ENCODE data around the gene NDUFV3.

The NDUFV3 gene

DNA sequence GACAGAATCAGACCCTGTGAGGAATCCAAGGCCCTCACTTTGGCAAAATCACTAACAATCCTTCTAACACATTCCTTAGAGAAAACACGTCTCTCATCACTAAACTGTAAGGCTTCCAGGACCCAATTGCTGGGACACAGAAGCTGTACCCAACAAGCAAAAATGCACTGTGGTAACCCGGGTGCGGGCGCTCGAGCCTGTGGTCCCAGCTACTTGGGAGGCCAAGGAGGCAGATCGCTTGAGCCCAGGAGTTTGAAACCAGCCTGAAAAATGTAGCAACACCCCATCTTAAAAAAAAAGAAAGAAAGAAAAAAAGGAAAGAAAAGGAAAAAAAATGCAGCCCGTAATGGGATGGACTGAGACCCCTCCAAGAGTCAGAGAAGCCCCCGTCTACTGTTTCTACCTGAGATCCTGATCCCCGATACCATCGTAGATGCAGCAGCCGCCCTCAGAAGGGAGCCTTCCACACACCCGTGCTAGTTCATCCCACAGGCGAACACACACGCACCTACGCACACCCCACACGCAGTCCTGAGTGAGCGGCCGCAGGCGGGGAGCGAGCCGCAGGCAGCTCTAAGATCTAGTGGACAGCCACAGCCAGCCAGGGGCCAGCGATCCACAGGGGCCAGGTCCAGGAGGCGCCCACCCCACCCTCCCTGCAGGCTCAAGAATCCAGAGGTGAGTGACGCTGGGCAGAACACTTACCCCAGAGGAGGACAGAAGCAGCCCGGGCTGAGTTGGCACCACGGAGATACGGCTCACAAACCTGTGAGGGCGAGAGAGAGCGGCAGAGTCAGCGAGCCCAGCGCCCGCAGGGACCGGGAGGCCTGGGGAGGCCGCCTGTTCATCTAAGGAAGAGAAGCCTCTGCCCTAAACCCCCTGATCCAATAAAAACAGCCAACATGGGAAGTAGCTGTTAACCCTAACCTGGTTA is 33.9 kb upstream of the NDUFV3 start:
- no peak overlapping the region for H3K4me3 ChIP-seq (ENCODE audit: low read depth, low read length)
- no peak for DNase-seq (ENCODE audit: low read depth)
- TF ChIP-seq CTCF (IDR thresholded peaks at IDR 0.05; ENCODE audit: low read depth, low read length, missing control alignments), result no peak

DNA sequence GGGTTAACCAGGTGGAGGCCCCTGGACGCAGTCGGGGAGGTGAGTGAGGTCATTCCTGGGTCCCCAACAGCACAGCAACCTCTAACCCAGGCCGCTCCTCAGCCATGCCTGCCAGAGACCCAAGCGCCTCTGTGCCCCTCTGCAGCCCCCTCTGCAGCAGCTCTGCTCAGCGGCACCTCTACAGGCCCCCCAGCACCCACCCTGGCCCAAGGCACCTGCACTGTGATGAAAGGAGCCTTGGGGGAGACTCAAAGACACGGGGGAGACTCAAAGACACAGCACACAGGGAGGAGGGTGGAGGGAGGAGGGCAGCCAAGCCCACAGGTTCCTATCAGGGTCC is 33.2 kb upstream of the NDUFV3 start:
- DNase-seq (ENCODE audit: low read depth), result no peak
- H3K4me3 ChIP-seq (ENCODE audit: low read depth, low read length), result no peak overlapping the region
- TF ChIP-seq CTCF (IDR thresholded peaks at IDR 0.05; ENCODE audit: low read depth, low read length, missing control alignments), result no peak

- no peak for DNase-seq (ENCODE audit: low read depth)
- H3K4me3 ChIP-seq (ENCODE audit: low read depth, low read length), result no peak overlapping the region
- TF ChIP-seq CTCF (IDR thresholded peaks at IDR 0.05; ENCODE audit: low read depth, low read length, missing control alignments), result no peak
Observed at GRCh38 chr21:42860345-42860744, 32.8 kb upstream of the NDUFV3 start.

- no peak for TF ChIP-seq CTCF (IDR thresholded peaks at IDR 0.05; ENCODE audit: low read depth, low read length, missing control alignments)
- H3K4me3 ChIP-seq (ENCODE audit: low read depth, low read length), result no peak overlapping the region
- DNase-seq (ENCODE audit: low read depth), result no peak
Observed at GRCh38 chr21:42861311-42861847, 31.7 kb upstream of the NDUFV3 start.

GRCh38 chr21:42861848-42862400 is 31.2 kb upstream of the NDUFV3 start:
- H3K4me3 ChIP-seq (ENCODE audit: low read depth, low read length), result no peak overlapping the region
- TF ChIP-seq CTCF (IDR thresholded peaks at IDR 0.05; ENCODE audit: low read depth, low read length, missing control alignments), result no peak
- no peak for DNase-seq (ENCODE audit: low read depth)

DNA sequence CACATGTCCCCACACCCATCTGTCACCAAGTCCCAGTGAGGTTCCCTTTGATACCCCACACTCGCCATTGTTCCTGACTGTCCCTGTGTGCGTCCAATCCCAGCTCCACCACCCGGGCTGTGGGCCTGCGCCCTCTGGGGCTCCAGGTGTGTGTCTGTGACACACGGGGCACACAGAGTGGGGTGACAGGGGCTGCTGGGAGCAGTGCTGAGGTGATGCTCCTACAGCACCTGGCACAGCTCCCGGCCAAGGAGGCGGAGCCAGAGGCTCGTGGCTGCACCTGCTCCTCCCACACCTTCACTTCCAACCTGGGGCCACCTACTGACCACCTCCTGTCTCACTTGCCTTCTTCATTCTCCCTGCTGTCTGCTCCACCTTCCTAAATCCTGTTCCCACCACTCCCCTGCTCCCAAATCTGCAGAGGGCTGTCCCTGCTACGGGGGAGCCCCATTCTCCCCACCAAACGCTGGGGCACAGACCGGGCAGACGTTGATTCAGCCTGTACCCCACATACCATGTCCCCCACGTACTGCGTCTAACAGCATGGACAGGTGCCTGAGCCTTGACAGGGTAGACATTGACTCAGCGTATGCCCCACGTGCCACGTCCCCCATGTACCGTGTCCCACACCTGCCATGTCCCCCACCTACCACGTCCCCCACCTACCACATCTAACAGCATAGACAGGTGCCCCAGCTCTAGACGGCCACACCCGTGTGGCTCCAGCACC is 30.2 kb upstream of the NDUFV3 start:
- no peak for DNase-seq (ENCODE audit: low read depth)
- no peak for TF ChIP-seq CTCF (IDR thresholded peaks at IDR 0.05; ENCODE audit: low read depth, low read length, missing control alignments)
- no peak overlapping the region for H3K4me3 ChIP-seq (ENCODE audit: low read depth, low read length)

All from GM12864 (cell line).